OCI-LY3 (cell line): Measurements from ENCODE around the gene LAMTOR3.

Experiments
- H2AFZ ChIP-seq: fragments of 200-600, 300-600 bp; shearing (Covaris generic); 2 replicates; pipeline ENCODE4 v1.6.0; 2014; ENCODE audit warnings: antibody characterized with exemption, low read depth, low read length
- H3K27ac ChIP-seq: fragments of 200-600, 300-600 bp; sonication (generic); 2 replicates; pipeline ENCODE4 v1.5.1; 2014; ENCODE audit warnings: mild to moderate bottlenecking, low read length, moderate library complexity, mixed read lengths
- H3K27me3 ChIP-seq: fragments of 200-600, 300-600 bp; sonication (generic); 2 replicates; pipeline ENCODE4 v1.6.1; 2014; ENCODE audit warnings: low read depth, low read length, mixed read lengths
- H3K36me3 ChIP-seq: fragments of 200-600, 300-600 bp; sonication (generic); replicated peaks from 2 replicates; pipeline ENCODE3; 2014; ENCODE audit warnings: low read depth, low read length, mixed read lengths
- H3K4me1 ChIP-seq: fragments of 300-600, 200-600 bp; sonication (generic); 2 replicates; pipeline ENCODE4 v1.6.1; 2014; ENCODE audit warnings: low read length, mixed read lengths
- H3K4me2 ChIP-seq: fragments of 200-600, 300-600 bp; sonication (generic); 2 replicates; pipeline ENCODE4 v1.6.1; 2014; ENCODE audit warnings: low read length, mixed read lengths
- H3K4me3 ChIP-seq: fragments of 300-600, 200-600 bp; sonication (generic); 2 replicates; pipeline ENCODE4 v1.5.1; 2014; ENCODE audit warnings: antibody characterized with exemption, mild to moderate bottlenecking, low read length, moderate library complexity
- H3K79me2 ChIP-seq: fragments of 300-600, 200-600 bp; shearing (Covaris generic); 2 replicates; pipeline ENCODE4 v1.6.1; 2014; ENCODE audit warnings: mild to moderate bottlenecking, low read length, mixed read lengths
- H3K9ac ChIP-seq: fragments of 300-600, 200-600 bp; shearing (Covaris generic); 2 replicates; pipeline ENCODE4 v1.6.0; 2014; ENCODE audit warnings: mild to moderate bottlenecking, low read length, moderate library complexity
- H3K9me3 ChIP-seq: fragments of 200-600, 300-600 bp; shearing (Covaris generic); 2 replicates; pipeline ENCODE4 v1.6.1; 2014; ENCODE audit warnings: low read length, mixed read lengths; ENCODE audit not compliant: insufficient read depth
- H4K20me1 ChIP-seq: fragments of 200-600, 300-600 bp; sonication (generic); 2 replicates; pipeline ENCODE4 v1.6.1; 2016; ENCODE audit warnings: low read length, mixed read lengths; ENCODE audit not compliant: insufficient read depth
- CTCF ChIP-seq: fragments of 200-600, 300-600 bp; sonication (generic); IDR thresholded peaks from 2 replicates; pipeline ENCODE4 v1.5.1; 2014; ENCODE audit warnings: antibody characterized with exemption, low read length, low read depth
- EZH2phosphoT487 ChIP-seq: fragments of 200-600 bp; shearing (Covaris generic); IDR thresholded peaks from 2 replicates; pipeline ENCODE4 v1.6.1; 2018; ENCODE audit warnings: antibody characterized with exemption, mixed run types, low read depth

LAMTOR3 gene

GRCh38 chr4:99894998-99895397 is 771 bp upstream of the LAMTOR3 start:
- Histone ChIP-seq H3K9me3 (no peaks in the 10 kb centered on the region), H3K79me2 (peaks cover 31% of the 10 kb centered on the region), H3K4me3 (peak overlapping the region; percentile 78), H3K27me3 (no peaks in the 10 kb centered on the region), H3K4me1 (peaks cover 6% of the 10 kb centered on the region), H4K20me1 (no peaks in the 10 kb centered on the region), H3K9ac (peak overlapping the region; percentile 57), H3K27ac (peak overlapping the region; percentile 34; the same call in 1 of the 2 replicates), H3K4me2 (peak overlapping the region; percentile 71), H3K36me3 (no peaks in the 10 kb centered on the region), H2AFZ (no peak overlapping the region)
- TF ChIP-seq CTCF (no peak), EZH2phosphoT487 (no peak)

GRCh38 chr4:99893839-99894160 is 427 bp downstream of the LAMTOR3 start:
- no peaks in the 10 kb centered on the region for H4K20me1 ChIP-seq
- TF ChIP-seq CTCF (no peak), EZH2phosphoT487 (no peak)
- peak overlapping the region; percentile 82 for H3K9ac ChIP-seq
- peak overlapping the region; percentile 16; the same call in 1 of the 2 replicates for H2AFZ ChIP-seq
- H3K79me2 ChIP-seq: peaks cover 31% of the 10 kb centered on the region
- H3K36me3 ChIP-seq: no peaks in the 10 kb centered on the region
- H3K4me1 ChIP-seq: peaks cover 6% of the 10 kb centered on the region
- peak overlapping the region; percentile 94 for H3K4me2 ChIP-seq
- no peaks in the 10 kb centered on the region for H3K27me3 ChIP-seq
- H3K27ac ChIP-seq: peak overlapping the region; percentile 43
- H3K9me3 ChIP-seq: no peaks in the 10 kb centered on the region
- H3K4me3 ChIP-seq: peak overlapping the region; percentile 84

GRCh38 chr4:99893029-99893428 is 1.2 kb downstream of the LAMTOR3 start:
- TF ChIP-seq EZH2phosphoT487 (no peak), CTCF (no peak)
- peak overlapping the region; percentile 84 for H3K4me3 ChIP-seq
- H3K9ac ChIP-seq: peak overlapping the region; percentile 82; the same call in 1 of the 2 replicates
- H3K4me1 ChIP-seq: peaks cover 6% of the 10 kb centered on the region
- no peaks in the 10 kb centered on the region for H3K27me3 ChIP-seq
- no peak overlapping the region for H2AFZ ChIP-seq
- H3K9me3 ChIP-seq: no peaks in the 10 kb centered on the region
- H3K27ac ChIP-seq: no peak overlapping the region
- peaks cover 31% of the 10 kb centered on the region for H3K79me2 ChIP-seq
- H4K20me1 ChIP-seq: no peaks in the 10 kb centered on the region
- peak overlapping the region; percentile 94 for H3K4me2 ChIP-seq
- H3K36me3 ChIP-seq: no peaks in the 10 kb centered on the region

- Histone ChIP-seq H3K27ac (no peak overlapping the region), H3K9ac (no peak overlapping the region), H3K4me1 (peaks cover 6% of the 10 kb centered on the region), H2AFZ (no peak overlapping the region), H3K79me2 (peaks cover 31% of the 10 kb centered on the region), H3K27me3 (no peaks in the 10 kb centered on the region), H3K4me2 (no peak overlapping the region), H3K36me3 (no peaks in the 10 kb centered on the region), H3K9me3 (no peaks in the 10 kb centered on the region), H4K20me1 (no peaks in the 10 kb centered on the region), H3K4me3 (no peak overlapping the region)
- TF ChIP-seq CTCF (no peak), EZH2phosphoT487 (no peak)
Measured at GRCh38 chr4:99891351-99891750, 2.9 kb downstream of the LAMTOR3 start.
